IPS-18a (cell line): Measurements from ENCODE around the gene ZNF593.

Source experiments
- H3K27ac ChIP-seq: one replicate; pipeline ENCODE4 v1.5.1; 2013; ENCODE audit warnings: low read length
- H3K27me3 ChIP-seq: one replicate; pipeline ENCODE4 v1.6.1; 2013; ENCODE audit warnings: mild to moderate bottlenecking, low read length; ENCODE audit not compliant: control insufficient read depth, insufficient read depth
- H3K36me3 ChIP-seq: one replicate; pipeline ENCODE4 v1.6.1; 2013; ENCODE audit warnings: low read depth, low read length; ENCODE audit not compliant: control insufficient read depth
- H3K4me1 ChIP-seq: one replicate; pipeline ENCODE4 v1.6.1; 2013; ENCODE audit warnings: low read depth, low read length; ENCODE audit not compliant: control insufficient read depth
- H3K4me3 ChIP-seq: one replicate; pipeline ENCODE4 v1.5.1; 2013; ENCODE audit warnings: low read length
- H3K9ac ChIP-seq: one replicate; pipeline ENCODE4 v1.6.1; 2013; ENCODE audit warnings: mild to moderate bottlenecking, low read length, moderate library complexity
- H3K9me3 ChIP-seq: one replicate; pipeline ENCODE4 v1.6.1; 2013; ENCODE audit warnings: low read depth, low read length; ENCODE audit not compliant: control insufficient read depth

ZNF593 gene

GRCh38 chr1:26180010-26180506 is 10.3 kb downstream of the ZNF593 start:
- Histone ChIP-seq H3K27me3 (no peaks in the 10 kb centered on the region), H3K27ac (no peak overlapping the region), H3K9me3 (no peaks in the 10 kb centered on the region), H3K4me3 (no peak overlapping the region), H3K9ac (no peak overlapping the region), H3K4me1 (no peaks in the 10 kb centered on the region), H3K36me3 (no peaks in the 10 kb centered on the region)

DNA sequence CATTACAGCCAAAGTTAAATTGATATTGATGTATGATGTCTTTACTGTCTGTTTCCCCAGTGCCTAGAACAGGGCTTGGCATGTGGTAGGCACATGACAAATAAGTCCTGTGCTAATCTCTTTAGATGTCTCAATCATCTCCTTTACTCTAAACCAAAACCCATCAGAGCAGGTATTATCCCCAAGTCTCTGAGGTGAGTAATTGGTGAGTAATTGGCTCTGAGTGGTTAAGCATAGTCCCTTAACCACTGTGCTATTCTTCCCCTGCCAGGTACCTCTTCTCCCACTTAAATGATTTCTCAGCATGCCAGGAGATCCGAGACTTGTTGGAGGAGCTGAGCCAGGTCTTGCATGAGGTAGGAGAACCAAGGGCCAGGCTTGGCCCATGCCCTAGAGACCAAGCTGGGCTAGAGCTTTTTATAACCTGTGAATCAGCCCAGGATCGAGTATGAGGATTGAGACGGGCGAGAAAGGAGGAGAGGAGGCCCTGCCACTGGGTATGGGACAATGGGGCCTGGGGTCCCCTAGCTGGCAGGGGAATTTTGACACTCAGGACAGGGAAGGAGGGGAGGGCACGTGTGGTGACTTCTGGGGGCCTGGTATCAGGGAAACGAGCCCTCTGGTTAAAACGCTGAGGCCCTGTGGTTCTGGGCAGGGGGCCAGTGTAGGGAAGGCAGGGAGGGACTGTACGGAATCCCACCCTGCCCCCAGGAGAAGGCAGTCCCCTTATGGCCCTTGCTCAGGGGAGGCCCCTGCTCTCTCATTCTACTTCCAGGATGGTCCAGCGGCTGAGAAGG is 12.1 kb downstream of the ZNF593 start:
- no peak overlapping the region for H3K27ac ChIP-seq
- H3K9ac ChIP-seq = no peak overlapping the region
- no peak overlapping the region for H3K4me3 ChIP-seq
- H3K36me3 ChIP-seq = no peaks in the 10 kb centered on the region
- no peaks in the 10 kb centered on the region for H3K9me3 ChIP-seq
- H3K4me1 ChIP-seq = no peaks in the 10 kb centered on the region
- no peaks in the 10 kb centered on the region for H3K27me3 ChIP-seq

- H3K36me3 ChIP-seq = no peaks in the 10 kb centered on the region
Observed at GRCh38 chr1:26182383-26182696, 12.6 kb downstream of the ZNF593 start.

DNA sequence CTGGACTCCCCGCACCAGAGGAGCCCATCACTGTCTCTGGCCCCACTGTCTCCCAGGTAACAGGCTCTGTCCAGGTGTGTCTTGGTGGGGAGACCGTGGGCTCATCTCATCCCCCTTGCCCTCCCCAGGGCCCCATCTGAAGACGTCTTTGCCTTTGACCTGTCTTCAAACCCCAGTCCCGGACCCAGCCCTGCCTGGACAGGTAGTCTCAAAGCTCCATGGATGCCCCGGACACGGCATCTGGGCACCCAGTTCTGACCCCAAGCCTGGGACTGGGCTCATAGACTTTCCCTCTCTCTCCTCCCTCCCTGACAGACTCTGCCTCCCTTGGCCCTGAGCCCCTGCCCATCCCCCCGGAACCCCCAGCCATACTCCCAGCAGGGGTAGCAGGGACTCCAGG is 14.4 kb downstream of the ZNF593 start:
- no peaks in the 10 kb centered on the region for H3K9me3 ChIP-seq
- H3K36me3 ChIP-seq = no peaks in the 10 kb centered on the region
- H3K4me1 ChIP-seq = no peaks in the 10 kb centered on the region

More at GRCh38 chr1:26182383-26182696, 12.6 kb downstream of the ZNF593 start:
- Histone ChIP-seq H3K4me1 (no peaks in the 10 kb centered on the region), H3K4me3 (no peak overlapping the region), H3K9ac (no peak overlapping the region), H3K27me3 (no peaks in the 10 kb centered on the region), H3K9me3 (no peaks in the 10 kb centered on the region), H3K27ac (no peak overlapping the region)

GRCh38 chr1:26184883-26185282 is 15.2 kb downstream of the ZNF593 start:
- Histone ChIP-seq H3K4me3 (no peak overlapping the region), H3K36me3 (peaks cover 4% of the 10 kb centered on the region)

More for the DNA sequence above, 14.4 kb downstream of the ZNF593 start:
- no peak overlapping the region for H3K9ac ChIP-seq
- no peak overlapping the region for H3K4me3 ChIP-seq
- no peaks in the 10 kb centered on the region for H3K27me3 ChIP-seq
- H3K27ac ChIP-seq = no peak overlapping the region

DNA sequence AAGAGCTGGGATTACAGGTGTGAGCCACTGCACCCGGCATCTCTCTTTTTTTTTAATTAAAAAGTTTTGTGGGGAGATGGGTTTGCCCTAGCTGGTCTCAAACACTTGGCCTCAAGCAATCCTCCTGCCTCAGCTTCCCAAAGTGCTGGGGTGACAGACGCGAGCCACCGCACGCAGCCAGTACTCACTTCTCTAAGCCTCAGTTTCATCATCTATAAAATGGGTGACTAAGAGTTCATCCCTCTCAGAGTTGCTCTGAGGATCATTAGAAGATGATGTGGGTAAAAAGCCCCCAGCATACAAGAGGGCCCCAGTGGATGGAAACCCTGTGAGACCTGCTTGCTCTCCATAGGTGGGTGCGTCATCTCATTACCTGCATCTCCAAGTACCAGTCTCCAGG is 18.2 kb downstream of the ZNF593 start:
- peaks cover 4% of the 10 kb centered on the region for H3K36me3 ChIP-seq
- no peaks in the 10 kb centered on the region for H3K9me3 ChIP-seq
- H3K4me3 ChIP-seq = no peak overlapping the region
- no peaks in the 10 kb centered on the region for H3K27me3 ChIP-seq
- H3K27ac ChIP-seq = no peak overlapping the region
- no peak overlapping the region for H3K9ac ChIP-seq
- H3K4me1 ChIP-seq = peaks cover 12% of the 10 kb centered on the region

More at GRCh38 chr1:26184883-26185282, 15.2 kb downstream of the ZNF593 start:
- no peaks in the 10 kb centered on the region for H3K27me3 ChIP-seq
- H3K4me1 ChIP-seq = peaks cover 1% of the 10 kb centered on the region
- no peaks in the 10 kb centered on the region for H3K9me3 ChIP-seq
- no peak overlapping the region for H3K9ac ChIP-seq
- H3K27ac ChIP-seq = no peak overlapping the region

GRCh38 chr1:26188477-26188876 is 18.8 kb downstream of the ZNF593 start:
- Histone ChIP-seq H3K9me3 (no peaks in the 10 kb centered on the region), H3K27ac (no peak overlapping the region), H3K9ac (no peak overlapping the region), H3K36me3 (peaks cover 4% of the 10 kb centered on the region), H3K4me1 (peaks cover 12% of the 10 kb centered on the region), H3K27me3 (no peaks in the 10 kb centered on the region), H3K4me3 (no peak overlapping the region)

DNA sequence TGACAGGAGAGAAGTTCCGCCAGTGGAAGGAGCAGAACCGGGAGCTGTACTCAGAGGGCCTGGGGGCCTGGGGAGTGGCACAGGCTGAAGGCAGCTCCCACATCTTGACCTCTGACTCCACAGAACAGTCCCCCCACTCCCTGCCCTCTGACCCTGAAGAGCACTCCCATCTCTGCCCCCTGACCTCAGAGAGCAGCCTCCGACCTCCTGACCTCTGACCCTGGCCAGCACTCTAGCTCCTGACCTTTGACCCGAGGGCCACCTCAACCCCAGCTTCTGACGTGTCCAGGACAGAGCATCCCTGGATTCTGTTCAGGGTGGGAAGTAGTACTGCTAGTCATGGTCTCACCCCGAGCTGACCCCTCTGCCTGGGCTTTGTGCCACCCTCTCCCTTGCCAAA is 19.6 kb downstream of the ZNF593 start:
- Histone ChIP-seq H3K27ac (no peak overlapping the region), H3K36me3 (peaks cover 4% of the 10 kb centered on the region), H3K9me3 (no peaks in the 10 kb centered on the region), H3K9ac (no peak overlapping the region), H3K4me3 (no peak overlapping the region), H3K4me1 (peaks cover 12% of the 10 kb centered on the region), H3K27me3 (no peaks in the 10 kb centered on the region)

- H3K9ac ChIP-seq = no peak overlapping the region
- H3K9me3 ChIP-seq = no peaks in the 10 kb centered on the region
- H3K36me3 ChIP-seq = peaks cover 4% of the 10 kb centered on the region
- no peak overlapping the region for H3K27ac ChIP-seq
- H3K4me3 ChIP-seq = no peak overlapping the region
- no peaks in the 10 kb centered on the region for H3K27me3 ChIP-seq
- peaks cover 12% of the 10 kb centered on the region for H3K4me1 ChIP-seq
Observed at GRCh38 chr1:26189751-26190275, 20.1 kb downstream of the ZNF593 start.

GRCh38 chr1:26190373-26190987 is 20.8 kb downstream of the ZNF593 start, which contains the start of gene CATSPER4:
Gene CATSPER4 (plus strand): TSS chr1:26190602. CDS start chr1:26190628, 26 bp downstream.
- no peak within 1 kb of the TSS for H3K4me3 ChIP-seq
- peaks cover 12% of the 10 kb centered on the region for H3K4me1 ChIP-seq
- H3K9me3 ChIP-seq = no peaks in the 10 kb centered on the region
- H3K27ac ChIP-seq = no peak within 1 kb of the TSS
- no peaks in the 10 kb centered on the region for H3K27me3 ChIP-seq
- H3K36me3 ChIP-seq = peaks cover 4% of the 10 kb centered on the region
- no peak within 1 kb of the TSS for H3K9ac ChIP-seq

DNA sequence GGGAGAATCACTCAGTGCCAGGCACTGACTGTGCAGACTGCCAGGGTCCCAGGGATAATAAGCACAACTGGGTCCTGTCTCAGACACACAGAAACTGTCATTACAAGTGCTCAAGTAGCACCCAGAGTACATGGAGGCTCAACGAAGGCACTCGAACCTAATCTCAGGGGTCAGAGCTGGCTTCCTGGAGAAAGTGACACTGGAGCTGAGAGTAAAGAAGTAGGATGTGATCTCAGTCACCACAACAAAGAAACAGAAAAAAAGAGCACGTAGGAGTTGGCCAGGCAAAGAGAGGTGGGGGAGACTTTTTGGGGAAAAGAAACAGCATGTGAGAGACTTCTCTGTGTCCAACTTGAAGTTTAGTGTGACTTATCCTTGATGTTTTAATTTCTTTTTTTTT is 22.0 kb downstream of the ZNF593 start:
- Histone ChIP-seq H3K4me1 (peaks cover 12% of the 10 kb centered on the region), H3K27me3 (no peaks in the 10 kb centered on the region), H3K36me3 (peaks cover 4% of the 10 kb centered on the region), H3K27ac (no peak overlapping the region), H3K4me3 (no peak overlapping the region), H3K9ac (no peak overlapping the region), H3K9me3 (no peaks in the 10 kb centered on the region)
